GM23338 (cell line): Measurements from ENCODE around the gene SOWAHB. TPM values are rescaled to one million over a fixed set of nuclear protein-coding genes. Genes with fewer than 3 reads are reported as not detected.

ENCODE experiments used
- ATAC-seq: fragments of 200-7000 bp; cut with Tn5 transposase; 3 replicates; pipeline ENCODE4 v1.9.1; 2020
- DNase-seq: peaks from one replicate; pipeline ENCODE4 v3.0.0-alpha.2; 2015; ENCODE audit warnings: low spot score
- H2AFZ ChIP-seq: fragments of 200-600 bp; sonication (generic); 2 replicates; pipeline ENCODE4 v1.8.0; 2016; ENCODE audit warnings: antibody characterized with exemption, mild to moderate bottlenecking, moderate library complexity
- H3F3A ChIP-seq: fragments of 200-600 bp; sonication (generic); replicated peaks from 2 replicates; pipeline ENCODE4 v1.8.0; 2017; ENCODE audit warnings: antibody characterized with exemption, mixed run types, low read depth
- H3K27ac ChIP-seq: fragments of 200-600 bp; sonication (generic); 2 replicates; pipeline ENCODE4 v1.6.1; 2016; ENCODE audit warnings: low read depth
- H3K27me3 ChIP-seq: fragments of 200-600 bp; sonication (generic); 2 replicates; pipeline ENCODE4 v1.8.0; 2016; ENCODE audit warnings: mild to moderate bottlenecking, mixed run types, moderate library complexity; ENCODE audit not compliant: insufficient read depth
- H3K36me3 ChIP-seq: fragments of 200-600 bp; sonication (generic); 2 replicates; pipeline ENCODE4 v1.8.0; 2016; ENCODE audit warnings: mild to moderate bottlenecking; ENCODE audit not compliant: insufficient read depth
- H3K4me1 ChIP-seq: fragments of 200-600 bp; sonication (generic); 2 replicates; pipeline ENCODE4 v1.8.0; 2016; ENCODE audit warnings: mild to moderate bottlenecking, moderate library complexity; ENCODE audit not compliant: insufficient read depth
- H3K4me2 ChIP-seq: fragments of 200-600 bp; sonication (generic); 2 replicates; pipeline ENCODE4 v1.7.1; 2017; ENCODE audit warnings: mixed run types
- H3K4me3 ChIP-seq: fragments of 200-600 bp; sonication (generic); 2 replicates; pipeline ENCODE4 v1.6.1; 2016; ENCODE audit warnings: mixed run types
- H3K79me2 ChIP-seq: fragments of 200-600 bp; sonication (generic); replicated peaks from 2 replicates; pipeline ENCODE4 v1.8.0; 2017; ENCODE audit warnings: mild to moderate bottlenecking; ENCODE audit not compliant: insufficient read depth
- H3K9me2 ChIP-seq: fragments of 200-600 bp; sonication (generic); 2 replicates; pipeline ENCODE4 v1.8.0; 2017; ENCODE audit not compliant: insufficient read depth
- H4K20me1 ChIP-seq: fragments of 200-600 bp; sonication (generic); replicated peaks from 2 replicates; pipeline ENCODE4 v1.8.0; 2017; ENCODE audit warnings: mild to moderate bottlenecking; ENCODE audit not compliant: insufficient read depth
- H3K27ac Mint-ChIP-seq: 2 replicates; pipeline ENCODE4 v1.8.0; 2020; ENCODE audit warnings: inconsistent platforms, mild to moderate bottlenecking, moderate library complexity, mixed read lengths
- H3K27me3 Mint-ChIP-seq: 3 replicates; pipeline ENCODE4 v1.8.0; 2022; ENCODE audit warnings: low read depth, mild to moderate bottlenecking, moderate library complexity, mixed read lengths, inconsistent platforms; ENCODE audit not compliant: insufficient read depth, poor library complexity
- H3K36me3 Mint-ChIP-seq: 3 replicates; pipeline ENCODE4 v1.8.0; 2021; ENCODE audit warnings: low read depth, mild to moderate bottlenecking, inconsistent platforms, moderate library complexity, mixed read lengths
- H3K4me1 Mint-ChIP-seq: 3 replicates; pipeline ENCODE4 v1.8.0; 2020; ENCODE audit warnings: mild to moderate bottlenecking, inconsistent platforms, mixed read lengths
- H3K4me3 Mint-ChIP-seq: 3 replicates; pipeline ENCODE4 v1.8.0; 2021; ENCODE audit warnings: moderate library complexity, mild to moderate bottlenecking, inconsistent platforms, mixed read lengths
- H3K9me3 Mint-ChIP-seq: 3 replicates; pipeline ENCODE4 v1.8.0; 2020; ENCODE audit warnings: moderate library complexity, mild to moderate bottlenecking, inconsistent platforms, mixed read lengths
- CREB1 ChIP-seq: fragments of 250-450 bp; sonication (Bioruptor Pico); IDR thresholded peaks from 2 replicates; pipeline ENCODE4 v1.5.0; 2020; ENCODE audit warnings: low read depth, mild to moderate bottlenecking, moderate library complexity
- CTCF ChIP-seq, 2 experiments: fragments of 200-600 bp in 1 of 2; sonication (generic) in 1 of 2; conservative IDR thresholded peaks; 2 replicates each; pipeline versions ENCODE4 v1.5.1 to v1.6.1; 2016 to 2017; ENCODE audit warnings: antibody characterized with exemption in 2 of 2, low read depth in 2 of 2, mild to moderate bottlenecking in 2 of 2, moderate library complexity in 1 of 2
- ETS1 ChIP-seq: IDR thresholded peaks from 2 replicates; pipeline ENCODE4 v1.6.1; 2016; ENCODE audit warnings: antibody characterized with exemption
- EZH2 ChIP-seq: fragments of 200-600 bp; sonication (generic); IDR thresholded peaks from one replicate; pipeline ENCODE4 v1.8.0; 2017; ENCODE audit warnings: antibody characterized with exemption, mild to moderate bottlenecking, low read depth; ENCODE audit not compliant: unreplicated experiment
- EZH2phosphoT487 ChIP-seq: fragments of 200-600 bp; sonication (generic); IDR thresholded peaks from one replicate; pipeline ENCODE4 v1.8.1; 2018; ENCODE audit warnings: antibody characterized with exemption; ENCODE audit not compliant: unreplicated experiment
- NANOG ChIP-seq: IDR thresholded peaks from 2 replicates; pipeline ENCODE4 v1.6.1; 2016; ENCODE audit warnings: antibody characterized with exemption, borderline replicate concordance
- REST ChIP-seq: IDR thresholded peaks from one replicate; pipeline ENCODE4 v1.6.1; 2018; ENCODE audit warnings: antibody characterized with exemption; ENCODE audit not compliant: unreplicated experiment
- ZNF114 ChIP-seq: fragments of 250-450 bp; sonication (Bioruptor Pico); IDR thresholded peaks from 2 replicates; pipeline ENCODE4 v1.5.0; 2020; ENCODE audit warnings: mild to moderate bottlenecking, moderate library complexity
- polyA plus RNA-seq: library from polyadenylated mRNA; unstranded; fragments of >200 nt; fragmentation: Nextera tagmentation; extraction: Ambion mirVana; gene quantifications from 2 replicates; pipeline ENCODE4 v1.2.1, GENCODE V29; 2016
- total RNA-seq: library from RNA; depleted of rRNA; stranded (reverse); fragments of >200 nt; shearing (Covaris generic); gene quantifications from 2 replicates; pipeline ENCODE4 v1.2.3, GENCODE V29; 2014

SOWAHB gene
- total and polyA plus RNA-seq, 2 experiments from 2014 or later = 0.08 to 2.8 TPM

- Histone ChIP-seq H3K36me3 (no peaks in the 10 kb centered on the region), H3K4me1 (peaks cover 15% of the 10 kb centered on the region), H3K27me3 (no peaks in the 10 kb centered on the region), H3K27ac (peak overlapping the region; percentile 84), H3K4me3 (0 out of 2 replicates have a peak overlapping the region, but pooled peaks have one; percentile 26), H3K4me2 (peak overlapping the region; percentile 62), H2AFZ (peak overlapping the region; percentile 97), H3F3A (no peaks in the 10 kb centered on the region), H3K79me2 (no peaks in the 10 kb centered on the region), H3K9me2 (peaks cover 7% of the 10 kb centered on the region; the same call in 1 of the 2 replicates), H4K20me1 (no peaks in the 10 kb centered on the region)
- Mint-ChIP-seq H3K9me3 (no peaks in the 10 kb centered on the region), H3K4me3 (no peak overlapping the region; the same call in 2 of the 3 replicates), H3K36me3 (no peaks in the 10 kb centered on the region), H3K27ac (peak overlapping the region; percentile 96), H3K27me3 (peaks cover 12% of the 10 kb centered on the region), H3K4me1 (peaks cover 20% of the 10 kb centered on the region)
- TF ChIP-seq CREB1 (CRISPR knock-in tag) = no peak
- TF ChIP-seq EZH2 = no peak
- no peak for TF ChIP-seq ZNF114 (CRISPR knock-in tag)
- no peak for TF ChIP-seq CTCF (conservative IDR thresholded peaks at IDR 0.05; ENCODE audit: low read depth in 2 of 2)
- no peak for TF ChIP-seq REST
- no peak for TF ChIP-seq ETS1
- TF ChIP-seq NANOG = no peak
- TF ChIP-seq EZH2phosphoT487 = no peak
- no peak for ATAC-seq
- no peak for DNase-seq
Measured at GRCh38 chr4:76867377-76867776, 30.6 kb downstream of the SOWAHB start.

- Histone ChIP-seq H3K27me3 (no peaks in the 10 kb centered on the region), H3K79me2 (no peaks in the 10 kb centered on the region), H3K4me2 (no peak overlapping the region), H3K4me3 (no peak overlapping the region), H3F3A (no peaks in the 10 kb centered on the region), H3K4me1 (peaks cover 15% of the 10 kb centered on the region), H3K36me3 (no peaks in the 10 kb centered on the region), H3K27ac (no peak overlapping the region), H3K9me2 (peaks cover 7% of the 10 kb centered on the region; the same call in 1 of the 2 replicates), H2AFZ (peak overlapping the region; percentile 97), H4K20me1 (no peaks in the 10 kb centered on the region)
- DNase-seq (no peak), ATAC-seq (no peak)
- no peak overlapping the region for H3K27ac Mint-ChIP-seq
- no peak overlapping the region for H3K4me3 Mint-ChIP-seq
- H3K4me1 Mint-ChIP-seq = peaks cover 20% of the 10 kb centered on the region
- peaks cover 12% of the 10 kb centered on the region for H3K27me3 Mint-ChIP-seq
- H3K9me3 Mint-ChIP-seq = no peaks in the 10 kb centered on the region
- no peaks in the 10 kb centered on the region for H3K36me3 Mint-ChIP-seq
- TF ChIP-seq EZH2phosphoT487 (no peak), REST (no peak)
Measured at GRCh38 chr4:76866641-76867040, 31.3 kb downstream of the SOWAHB start.
